HG03571 (cell line): ENCODE data around the gene RORC.

Experiments
- ATAC-seq: cut with Tn5 transposase; IDR thresholded peaks from one replicate; pipeline ENCODE4 v1.9.1; 2021; ENCODE audit not compliant: unreplicated experiment

RORC gene

DNA sequence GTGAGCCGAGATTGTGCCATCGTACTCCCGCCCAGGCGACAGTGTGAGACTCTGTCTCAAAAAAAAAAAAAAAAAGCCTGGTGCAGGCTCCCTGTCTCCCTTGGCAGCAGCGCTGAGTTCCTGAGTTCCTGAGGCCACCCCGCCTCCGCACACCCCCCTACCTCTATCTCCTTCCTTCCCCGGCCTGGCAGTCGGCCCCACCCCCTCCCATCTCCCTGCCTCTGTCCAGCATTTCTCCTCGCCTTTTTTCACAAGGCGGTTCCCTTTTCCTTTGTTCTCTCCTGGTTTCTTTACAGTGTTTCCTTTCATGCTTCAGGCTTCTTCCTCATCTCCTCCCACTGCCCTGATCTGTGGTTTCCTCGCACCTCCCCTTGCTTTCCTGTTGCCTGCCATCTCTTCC, 2.7 kb downstream of the RORC start:
- ATAC-seq: no peak

DNA sequence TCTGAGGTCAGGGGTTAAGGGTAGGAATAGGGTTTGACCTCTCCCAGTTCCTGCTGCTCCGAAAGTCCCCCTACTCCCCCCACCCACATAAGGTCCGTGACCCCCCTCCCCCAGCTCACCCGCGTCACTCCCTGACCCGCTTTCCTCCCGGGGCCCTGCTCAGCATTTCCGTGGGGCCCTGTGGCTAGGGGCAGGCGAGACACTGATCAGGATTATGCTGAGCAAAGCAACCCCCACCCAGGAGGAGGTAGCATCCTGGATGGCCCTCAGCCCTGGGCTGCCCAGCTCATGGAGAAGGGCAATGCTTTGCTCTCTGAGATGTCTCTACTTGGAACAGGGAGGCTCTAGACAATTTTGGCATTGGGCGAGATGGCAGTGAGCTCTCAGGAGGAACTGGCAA, 3.7 kb downstream of the RORC start:
- ATAC-seq: no peak

- ATAC-seq: no peak
These were observed 5.6 kb downstream of the RORC start for GRCh38 chr1:151825751-151826660.

GRCh38 chr1:151825204-151825603, 6.4 kb downstream of the RORC start:
- no peak for ATAC-seq

DNA sequence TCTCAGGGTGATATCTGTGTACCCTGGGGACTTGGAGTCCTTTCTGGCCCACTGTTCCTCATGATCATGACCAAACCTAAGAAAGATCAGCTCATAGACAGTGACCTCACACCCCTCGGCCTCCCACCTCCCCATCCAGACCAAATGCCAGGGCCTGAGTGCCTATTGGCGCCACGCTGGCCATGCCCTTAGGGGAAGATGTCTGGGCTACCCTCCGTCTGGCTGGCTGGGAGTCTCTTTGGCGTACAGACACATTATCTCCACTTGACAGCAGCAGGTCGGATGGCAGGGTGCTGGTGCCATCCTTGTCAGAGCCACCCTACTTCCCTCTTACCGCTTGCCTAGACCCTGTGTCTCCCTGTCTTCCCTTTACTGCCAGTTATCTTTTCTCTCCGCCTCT, 8.4 kb downstream of the RORC start:
- no peak for ATAC-seq

GRCh38 chr1:151822404-151822803, 9.2 kb downstream of the RORC start:
- no peak for ATAC-seq

- ATAC-seq: no peak
These were observed 10.7 kb downstream of the RORC start for GRCh38 chr1:151820940-151821339.

- ATAC-seq: no peak
These were observed 11.5 kb downstream of the RORC start for GRCh38 chr1:151819976-151820623.

GRCh38 chr1:151819227-151819835, 12.3 kb downstream of the RORC start:
- ATAC-seq: no peak

DNA sequence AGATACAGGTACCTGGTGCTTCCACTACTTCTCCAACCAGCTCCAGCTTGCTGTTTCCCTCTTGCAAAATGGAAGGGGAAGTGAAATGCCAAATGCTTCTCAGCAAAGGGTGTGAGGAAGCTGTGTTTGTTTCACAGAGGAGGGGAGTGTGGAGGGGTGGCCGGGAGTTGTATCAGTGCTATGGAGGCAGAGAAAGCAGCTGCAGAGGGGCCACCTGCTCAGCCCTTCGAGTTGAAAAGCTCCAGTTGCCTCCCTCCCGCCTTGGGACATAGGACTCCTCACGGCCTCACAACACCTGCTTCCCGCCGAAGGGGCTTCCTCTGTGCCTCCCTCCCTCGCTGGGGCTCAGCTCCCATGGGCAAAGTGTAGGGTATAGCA, 14.3 kb downstream of the RORC start:
- no peak for ATAC-seq

GRCh38 chr1:151816548-151817352, 14.9 kb downstream of the RORC start:
- no peak for ATAC-seq

- ATAC-seq: no peak
These were observed 15.8 kb downstream of the RORC start for GRCh38 chr1:151815716-151816327.

DNA sequence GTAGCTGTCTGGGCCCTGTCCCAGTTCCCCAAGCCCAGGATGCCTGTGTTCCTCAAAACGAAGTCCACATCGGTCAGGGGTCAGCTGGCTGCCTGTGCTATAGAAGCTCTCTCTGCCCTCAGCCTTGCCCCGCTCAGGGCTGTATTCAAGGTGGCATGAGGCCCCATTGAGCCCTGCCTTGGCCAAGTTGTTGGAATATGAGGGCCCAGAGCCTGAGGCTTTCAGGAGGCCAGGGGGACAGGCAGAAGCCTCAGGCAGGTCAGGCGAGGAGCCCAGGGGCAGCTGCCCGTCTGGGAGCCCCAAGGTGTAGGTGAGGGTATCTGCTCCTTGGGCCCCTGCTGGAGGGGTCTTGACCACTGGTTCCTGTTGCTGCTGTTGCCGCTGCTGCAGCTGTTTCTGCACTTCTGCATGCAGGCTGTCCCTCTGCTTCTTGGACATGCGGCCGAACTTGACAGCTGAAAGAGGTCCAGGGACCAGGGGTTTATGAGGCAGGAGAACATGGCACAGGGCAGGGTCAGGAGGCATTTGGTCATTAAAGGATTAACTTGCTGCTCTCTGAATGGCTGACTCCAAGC, 16.5 kb downstream of the RORC start:
- ATAC-seq: no peak

GRCh38 chr1:151814426-151814825, 17.2 kb downstream of the RORC start:
- no peak for ATAC-seq

- no peak for ATAC-seq
These were observed 18.2 kb downstream of the RORC start for GRCh38 chr1:151813271-151813977.

- ATAC-seq: no peak
These were observed 20.4 kb downstream of the RORC start for GRCh38 chr1:151811181-151811580.

GRCh38 chr1:151809985-151810556, 21.5 kb downstream of the RORC start:
- no peak for ATAC-seq

DNA sequence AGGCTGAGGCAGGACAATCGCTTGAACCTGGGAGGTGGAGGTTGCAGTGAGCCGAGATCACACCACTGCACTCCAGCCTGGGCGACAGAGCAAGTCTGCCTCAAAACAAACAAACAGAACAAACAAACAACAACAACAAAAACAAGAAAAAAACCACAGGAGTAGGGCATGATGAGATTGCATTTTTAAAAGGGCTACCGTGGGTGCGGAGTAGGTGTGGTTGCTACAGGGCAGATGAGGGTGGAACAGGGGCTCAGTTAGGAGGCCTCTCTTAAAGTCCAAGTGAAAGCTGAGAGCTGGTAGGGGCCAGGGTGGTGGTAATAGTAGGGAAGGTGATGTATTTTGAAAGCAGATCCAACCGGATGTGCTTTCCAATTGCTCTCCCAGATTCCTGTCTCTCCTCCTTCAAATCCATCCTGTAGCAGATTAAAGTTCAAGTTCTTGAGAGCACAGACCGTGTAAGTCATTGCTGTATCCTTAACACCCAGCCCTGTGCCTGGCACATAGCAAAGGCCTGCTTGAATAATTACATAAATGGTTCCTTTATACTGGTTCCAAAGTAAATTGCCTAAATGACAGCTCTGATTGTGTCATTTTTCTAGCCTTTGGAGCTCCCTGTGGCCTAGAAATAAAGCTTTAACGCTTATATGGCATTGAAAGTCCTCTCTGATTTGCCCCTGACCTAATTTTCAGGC, 22.2 kb downstream of the RORC start:
- ATAC-seq: no peak

- no peak for ATAC-seq
These were observed 23.8 kb downstream of the RORC start for GRCh38 chr1:151807766-151808165.
